ENCODE measurements around the gene UBB.

UBB gene

GRCh38 chr17:16422416-16422815 is 41.5 kb downstream of the UBB start:
- no peak for TF ChIP-seq CTCF (IDR thresholded peaks at IDR 0.05; ENCODE audit: low read depth, low read length)
- no peak for DNase-seq (ENCODE audit: extremely low read depth, low read depth)

- no peak for DNase-seq (ENCODE audit: extremely low read depth, low read depth)
- no peak for TF ChIP-seq CTCF (IDR thresholded peaks at IDR 0.05; ENCODE audit: low read depth, low read length)
Measured at GRCh38 chr17:16423226-16423872, 42.5 kb downstream of the UBB start.

GRCh38 chr17:16425202-16425601 is 44.3 kb downstream of the UBB start:
- DNase-seq (ENCODE audit: extremely low read depth, low read depth) = no peak
- TF ChIP-seq CTCF (IDR thresholded peaks at IDR 0.05; ENCODE audit: low read depth, low read length) = no peak

- DNase-seq (ENCODE audit: extremely low read depth, low read depth) = no peak
Measured at GRCh38 chr17:16425698-16426659, 45.1 kb downstream of the UBB start.

GRCh38 chr17:16427020-16427419 is 46.1 kb downstream of the UBB start:
- DNase-seq (ENCODE audit: extremely low read depth, low read depth) = no peak
- no peak for TF ChIP-seq CTCF (IDR thresholded peaks at IDR 0.05; ENCODE audit: low read depth, low read length)

More at GRCh38 chr17:16425698-16426659, 45.1 kb downstream of the UBB start:
- no peak for TF ChIP-seq CTCF (IDR thresholded peaks at IDR 0.05; ENCODE audit: low read depth, low read length)

- TF ChIP-seq CTCF (IDR thresholded peaks at IDR 0.05; ENCODE audit: low read depth, low read length) = peak; percentile 66
- DNase-seq (ENCODE audit: extremely low read depth, low read depth) = no peak
Measured at GRCh38 chr17:16428098-16428882, 47.4 kb downstream of the UBB start.
